NCI-H1105 treated with DMSO at 0.1 percent for 48 hours (cell line): ENCODE measurements around the gene ZNF556.

Experiments
- DNase-seq: peaks from one replicate; lab custom pipeline; 2025; lab: John Stamatoyannopoulos, UW

The ZNF556 gene

DNA sequence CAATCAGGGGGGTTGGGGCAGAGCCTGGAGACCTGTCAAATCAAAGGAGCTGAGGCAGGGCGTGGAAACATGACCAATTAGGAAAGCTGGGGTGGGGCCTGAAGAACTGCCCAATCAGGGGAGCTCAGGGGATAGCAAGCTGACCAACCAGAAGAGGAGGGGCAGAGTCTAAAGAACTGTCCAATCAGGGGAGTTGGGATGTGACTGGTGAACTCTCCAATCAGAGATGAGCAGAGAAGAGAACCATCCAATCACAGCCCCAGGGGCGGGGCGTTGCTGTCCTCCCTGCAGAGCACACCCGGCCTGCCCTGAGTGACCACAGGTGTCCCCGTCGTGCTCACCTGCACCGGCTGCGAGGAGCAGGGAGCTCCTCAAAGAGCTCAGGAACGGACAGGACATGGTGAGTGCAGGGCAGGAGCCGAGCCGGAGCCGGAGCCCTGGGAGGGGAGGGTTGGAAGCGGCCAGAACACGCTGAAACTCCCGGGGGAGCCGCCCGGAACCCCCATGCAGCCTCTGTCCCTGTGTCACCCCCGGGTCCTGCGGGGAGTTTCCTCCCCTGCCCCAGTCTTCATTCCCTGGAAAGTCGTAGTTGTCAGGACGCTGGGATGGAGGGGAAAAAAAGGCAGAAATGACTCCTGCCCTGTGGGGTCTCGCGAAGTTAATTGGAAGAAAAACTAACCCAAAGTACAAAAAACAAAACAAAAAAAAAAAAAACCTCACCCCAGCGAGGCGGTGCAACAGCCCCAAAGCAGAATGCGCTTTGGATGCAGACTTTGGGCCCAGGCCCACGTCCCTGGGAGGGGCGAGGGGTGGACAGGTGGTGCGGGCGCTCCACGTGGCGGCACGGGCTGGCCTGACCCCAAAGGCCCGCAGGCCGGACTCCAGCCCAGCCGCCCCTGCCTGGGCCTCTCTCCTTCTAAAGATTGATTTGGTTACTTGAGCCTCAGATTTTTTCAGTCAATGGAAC is at the start of gene ZNF556:
Gene ZNF556, plus strand, starts transcription at position 311 of the 967 bp plus-strand sequence. Its CDS starts 87 bp downstream, at position 398.
- DNase-seq = no peak

DNA sequence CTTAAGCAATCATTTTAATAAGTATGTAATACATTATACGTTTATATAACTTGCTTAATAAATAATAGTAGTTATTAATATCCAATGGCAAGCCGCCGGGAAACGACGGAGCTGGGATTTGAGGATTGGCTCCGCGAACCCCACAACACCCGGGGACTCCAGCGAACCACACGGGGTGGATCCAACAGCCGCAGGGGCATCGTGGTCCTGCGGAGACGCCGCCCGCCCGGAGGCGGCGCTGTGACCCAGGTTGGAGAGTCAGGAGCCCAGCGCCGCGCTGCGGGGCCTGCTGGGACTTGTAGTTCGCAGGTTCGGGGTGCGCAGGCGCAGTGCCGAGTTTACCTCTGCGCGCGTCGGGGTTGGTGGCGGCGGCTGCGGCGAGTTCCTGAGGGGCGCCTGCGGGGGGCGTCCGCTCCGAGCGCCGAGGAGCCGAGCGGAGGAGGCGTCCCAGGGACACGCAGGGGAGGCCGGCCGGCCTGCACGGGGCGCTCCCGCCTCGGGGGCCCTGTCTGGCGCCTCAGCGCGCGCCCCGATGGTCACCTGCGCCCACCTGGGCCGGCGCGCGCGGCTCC is 47.5 kb upstream of the ZNF556 start, which contains the start of gene ZNF554:
Gene ZNF554, plus strand, starts transcription at position 329 of the 572 bp plus-strand sequence. Its CDS starts 204 bp downstream, at position 533.
- DNase-seq = peak; percentile 94

DNA sequence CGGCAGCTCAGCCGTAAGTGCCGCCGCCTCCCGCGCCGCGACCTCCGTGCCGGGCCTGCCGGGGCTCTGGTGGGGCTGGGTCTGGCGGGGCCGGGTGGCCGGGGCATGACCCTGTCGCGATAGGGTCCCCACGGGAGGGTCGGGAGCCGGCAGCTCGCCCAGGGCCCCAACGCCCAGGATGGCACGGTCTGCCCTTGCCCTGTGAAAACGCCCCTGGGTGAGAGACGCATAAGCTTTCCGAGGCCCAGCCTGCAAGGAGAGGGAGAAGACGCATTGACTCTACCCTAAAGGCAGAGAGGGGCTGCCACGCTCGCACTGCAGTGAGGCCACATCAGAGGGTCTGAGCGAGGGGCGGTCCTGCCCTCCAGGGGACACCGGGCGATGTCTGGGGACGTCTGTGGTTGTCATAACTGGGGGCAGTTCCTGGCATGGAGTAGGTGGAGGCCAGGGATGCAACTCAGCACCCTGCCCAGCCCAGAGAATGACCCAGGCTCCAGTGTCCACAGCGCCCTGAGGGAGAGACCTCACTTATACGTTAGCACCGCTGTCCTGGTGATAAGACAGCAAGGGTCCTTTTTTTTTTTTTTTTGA is 46.9 kb upstream of the ZNF556 start:
- DNase-seq = no peak

DNA sequence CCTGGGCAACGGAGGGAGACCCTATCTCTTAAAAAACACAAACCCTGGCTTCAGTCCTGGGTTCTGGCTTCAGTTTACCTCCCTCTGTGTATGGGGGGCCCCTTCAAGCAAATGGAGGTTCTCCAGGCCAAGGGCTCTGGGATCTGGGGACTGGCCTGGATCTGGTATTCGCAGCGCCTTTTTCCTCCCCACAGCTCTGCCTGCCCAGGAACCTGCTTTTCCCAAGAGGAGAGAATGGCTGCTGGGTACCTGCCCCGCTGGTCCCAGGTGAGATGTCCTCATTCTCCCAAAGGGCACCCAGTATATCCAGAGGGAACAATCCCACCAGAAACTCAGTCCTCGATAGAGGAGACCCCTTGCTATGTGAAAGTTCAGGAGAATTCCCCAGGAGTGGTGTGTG is 44.3 kb upstream of the ZNF556 start:
- no peak for DNase-seq

DNA sequence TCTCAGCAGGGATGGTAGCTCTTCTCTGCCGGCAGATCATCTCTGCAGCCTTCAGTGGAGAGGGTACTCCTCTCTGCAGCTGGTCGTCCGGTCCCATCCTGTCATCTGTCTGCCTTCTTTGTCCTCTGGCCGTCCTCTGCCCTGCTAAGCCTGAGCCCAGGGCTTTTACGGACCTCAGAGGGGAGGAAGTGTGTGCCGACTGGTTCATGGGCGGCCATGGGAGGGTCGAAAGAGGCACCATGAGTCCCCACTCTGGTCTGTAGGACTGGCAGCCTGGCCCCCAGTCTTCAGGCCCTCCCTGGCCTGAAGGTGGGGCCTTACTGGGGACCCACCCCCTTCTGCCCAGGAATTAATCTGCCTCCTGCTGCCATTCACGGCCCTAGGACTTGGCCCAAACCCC is 43.5 kb upstream of the ZNF556 start:
- no peak for DNase-seq

DNA sequence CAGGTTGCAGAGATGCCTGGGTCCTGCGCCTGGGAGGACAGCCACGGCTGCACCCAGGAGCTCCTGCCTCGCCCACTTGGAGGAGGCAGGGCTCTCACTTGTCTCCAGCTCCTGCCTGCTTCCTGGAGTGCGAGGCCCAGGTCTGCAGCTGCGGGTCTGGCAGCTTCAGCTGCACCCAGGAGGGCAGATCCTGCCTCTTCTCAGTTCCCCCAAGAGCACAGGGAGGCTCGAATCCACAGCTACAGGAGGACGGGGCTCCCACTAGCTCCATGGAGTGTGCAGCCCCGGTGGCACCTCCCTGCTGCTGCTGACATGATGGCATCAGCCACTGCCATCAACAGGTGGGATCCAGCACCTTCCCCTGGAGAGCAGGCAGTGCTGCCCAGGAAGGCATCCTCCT is 43.0 kb upstream of the ZNF556 start:
- DNase-seq = no peak

DNA sequence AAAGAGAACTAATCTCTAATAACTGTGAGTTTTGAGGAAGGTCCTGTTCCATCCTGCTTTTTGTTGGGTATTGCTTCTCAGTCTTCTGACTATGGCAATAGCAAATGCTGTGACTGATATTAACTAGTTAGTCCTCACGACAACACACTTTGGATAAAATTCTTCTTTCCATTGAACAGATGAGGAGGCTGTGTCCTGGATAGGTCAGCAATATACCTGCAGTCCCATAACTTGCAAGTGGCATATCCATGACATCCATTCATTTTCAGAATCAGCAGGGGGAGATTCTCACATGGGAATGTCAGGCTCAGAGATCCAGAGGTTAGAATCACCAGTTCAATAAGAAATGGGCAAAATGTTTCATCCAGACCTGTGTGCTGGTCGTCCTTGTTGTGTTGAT is 40.1 kb upstream of the ZNF556 start:
- no peak for DNase-seq

DNA sequence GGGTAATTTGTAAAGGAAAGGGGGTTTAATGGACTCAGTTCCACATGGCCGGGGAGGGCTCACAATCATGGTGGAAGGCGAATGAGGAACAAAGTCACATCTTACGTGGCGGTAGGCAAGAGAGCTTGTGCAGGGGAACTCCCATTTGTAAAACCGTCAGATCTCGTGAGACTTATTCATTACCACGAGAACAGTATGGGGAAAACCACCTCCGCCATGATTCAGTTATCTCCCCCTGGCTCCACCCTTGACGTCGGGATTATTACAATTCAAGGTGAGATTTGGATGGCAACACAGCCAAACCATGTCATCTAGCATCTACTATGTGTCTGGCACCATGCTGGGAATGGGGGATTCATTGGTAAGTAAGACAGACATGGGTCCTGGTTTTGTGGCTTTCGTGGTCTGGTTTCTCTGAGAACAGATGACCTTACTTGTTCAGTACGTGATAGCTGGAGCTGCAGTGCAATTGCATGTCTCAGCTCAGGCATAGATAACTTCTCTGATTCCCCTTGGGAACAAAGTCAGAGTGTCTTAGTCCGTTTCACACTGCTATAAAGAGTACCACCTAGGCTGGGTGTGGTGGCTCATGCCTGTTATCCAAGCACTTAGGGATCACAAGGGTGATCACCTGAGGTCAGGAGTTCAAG is 39.2 kb upstream of the ZNF556 start:
- DNase-seq = no peak

DNA sequence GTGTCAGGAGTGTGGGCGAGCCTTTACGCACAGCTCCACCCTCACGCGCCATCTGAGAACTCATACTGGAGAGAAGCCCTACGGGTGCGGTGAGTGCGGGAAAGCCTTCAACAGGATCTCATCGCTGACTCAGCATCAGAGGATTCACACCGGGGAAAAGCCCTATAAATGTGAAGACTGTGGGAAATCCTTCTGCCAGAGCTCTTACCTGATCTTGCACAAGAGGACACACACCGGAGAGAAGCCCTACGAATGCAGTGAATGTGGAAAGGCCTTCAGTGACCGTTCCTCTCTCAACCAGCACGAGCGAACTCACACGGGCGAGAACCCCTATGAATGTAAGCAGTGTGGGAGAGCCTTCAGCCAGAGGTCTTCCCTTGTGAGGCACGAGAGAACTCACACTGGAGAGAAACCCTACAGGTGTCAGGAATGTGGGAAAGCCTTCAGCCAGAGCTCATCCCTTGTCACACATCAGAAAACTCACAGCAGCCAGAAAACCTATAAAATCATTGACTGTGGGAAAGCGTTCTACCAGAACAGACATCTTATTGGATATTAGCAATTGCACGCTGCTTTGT is 32.8 kb upstream of the ZNF556 start:
- DNase-seq = no peak

DNA sequence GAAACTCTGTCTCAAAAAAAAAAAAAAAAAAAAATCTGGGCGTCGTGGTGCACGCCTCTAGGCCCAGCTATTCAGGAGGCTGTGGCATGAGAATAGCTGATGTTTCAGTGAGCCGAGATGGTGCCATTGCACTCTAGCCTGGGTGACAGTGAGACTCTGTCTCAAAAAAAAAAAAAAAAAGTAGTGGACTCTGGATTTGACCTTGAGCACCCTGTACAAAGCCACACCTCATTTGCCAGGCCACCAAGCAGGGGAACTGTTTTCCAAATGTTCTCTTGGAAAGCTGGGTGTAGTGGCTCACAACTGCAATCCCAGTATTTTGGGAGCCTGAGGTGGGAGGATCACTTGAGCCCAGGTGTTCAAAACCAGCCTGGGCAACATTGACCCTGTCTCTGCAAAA is 29.7 kb upstream of the ZNF556 start:
- DNase-seq = no peak

DNA sequence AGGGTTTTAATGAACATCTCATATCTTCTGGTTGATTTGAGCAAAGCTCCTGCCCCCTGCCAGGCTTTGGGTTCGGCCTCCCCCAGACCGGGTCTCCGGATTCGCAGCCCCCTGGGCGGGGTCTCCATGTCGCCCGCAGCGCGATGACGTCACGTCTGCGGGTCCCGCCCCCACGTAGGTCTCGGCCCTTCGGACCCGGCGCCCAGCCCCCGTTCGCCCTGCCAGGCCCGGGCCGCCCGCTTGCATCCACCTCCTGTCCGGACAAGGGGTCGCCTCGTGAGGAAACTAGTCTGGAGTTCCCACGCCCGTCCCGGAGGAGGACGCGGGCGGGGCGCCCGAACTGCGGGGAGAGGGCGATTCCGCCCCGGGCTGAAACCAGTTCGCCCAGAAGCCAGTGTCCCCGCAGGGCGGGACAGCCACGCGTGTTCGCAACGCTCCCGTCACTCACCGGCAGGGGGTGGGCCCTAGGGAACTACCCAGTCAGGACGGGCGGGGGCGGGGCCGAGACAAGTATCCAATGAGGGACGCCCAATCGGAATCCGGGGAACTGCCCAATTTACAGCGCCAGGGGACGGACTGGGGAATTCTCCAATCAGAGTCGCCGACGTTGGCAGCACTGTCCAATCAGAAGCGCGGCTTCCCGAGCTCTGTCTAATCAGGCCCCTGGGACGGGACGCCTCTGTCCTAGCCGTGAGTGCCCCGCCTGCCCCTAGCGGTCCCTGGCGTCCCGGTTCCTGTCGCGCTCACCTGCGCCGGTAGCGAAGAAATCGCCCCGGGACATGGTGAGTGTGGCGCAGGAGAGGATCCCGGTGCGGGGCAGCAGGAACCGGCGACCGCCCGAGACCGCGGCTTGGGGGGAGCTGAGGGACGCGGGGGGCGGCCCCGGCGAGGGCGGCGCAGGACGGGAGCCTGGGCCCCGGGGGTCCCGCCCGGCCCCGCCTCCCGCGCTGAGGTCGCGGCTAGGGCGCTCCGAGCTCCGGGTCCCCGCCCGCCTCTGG is 26.0 kb upstream of the ZNF556 start, which contains the start of gene ZNF555:
Gene ZNF555, plus strand, starts transcription at position 682 of the 998 bp plus-strand sequence. Its CDS starts 98 bp downstream, at position 780.
- peak; percentile 86 for DNase-seq

DNA sequence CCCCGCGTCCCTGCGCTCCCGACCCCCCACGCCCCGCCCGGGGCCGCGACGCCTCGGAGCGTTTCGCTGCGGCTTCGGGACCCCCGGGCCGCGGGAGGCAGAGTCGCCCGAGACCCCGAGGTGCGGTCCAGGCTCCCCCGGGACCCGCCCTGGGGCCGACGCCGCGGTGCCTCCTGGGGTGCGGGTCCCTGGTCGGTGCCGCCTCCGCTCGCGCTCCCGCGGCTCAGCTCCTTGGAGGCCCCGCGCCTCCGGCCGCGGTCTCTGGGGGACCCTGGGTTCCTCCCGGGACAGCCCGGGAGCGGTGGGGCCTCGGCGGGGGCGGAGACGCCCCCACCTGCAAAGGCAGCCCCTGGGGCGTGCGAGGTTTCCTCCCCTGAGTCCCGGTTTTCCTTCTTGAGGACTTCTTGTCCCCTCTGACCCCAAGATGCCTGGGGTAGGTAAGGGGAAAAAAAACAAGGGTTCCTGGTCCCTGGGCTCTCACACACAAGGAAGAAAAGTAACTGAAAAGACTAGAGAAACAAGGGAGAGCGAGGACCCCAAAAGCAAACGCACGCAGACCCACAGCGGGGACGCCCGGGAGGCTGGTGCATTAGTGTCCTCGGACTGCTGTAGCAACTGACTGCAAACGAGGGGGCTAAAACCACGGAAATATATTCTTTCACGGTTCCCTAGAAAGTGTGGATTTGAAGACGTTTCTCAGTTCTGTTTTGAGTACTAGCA is 25.1 kb upstream of the ZNF556 start:
- no peak for DNase-seq

DNA sequence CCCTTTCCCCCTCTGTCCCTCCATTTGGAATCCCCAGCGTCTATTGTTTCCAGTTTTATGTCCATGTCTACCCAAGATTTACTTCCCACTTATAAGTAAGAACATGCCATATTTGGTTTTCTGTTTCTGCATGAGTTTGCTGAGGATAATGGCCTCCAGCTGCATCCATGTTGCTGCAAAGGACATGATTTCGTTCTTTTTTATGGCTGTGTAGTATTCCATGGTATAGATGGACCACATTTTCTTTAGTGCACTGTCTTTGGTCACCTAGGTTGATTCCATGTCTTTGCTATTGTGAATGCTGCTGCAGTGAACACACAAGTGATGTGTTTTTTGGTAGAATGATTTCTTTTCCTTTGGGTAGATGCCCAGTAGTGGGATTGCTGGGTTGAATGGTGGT is 22.0 kb upstream of the ZNF556 start:
- DNase-seq = no peak

DNA sequence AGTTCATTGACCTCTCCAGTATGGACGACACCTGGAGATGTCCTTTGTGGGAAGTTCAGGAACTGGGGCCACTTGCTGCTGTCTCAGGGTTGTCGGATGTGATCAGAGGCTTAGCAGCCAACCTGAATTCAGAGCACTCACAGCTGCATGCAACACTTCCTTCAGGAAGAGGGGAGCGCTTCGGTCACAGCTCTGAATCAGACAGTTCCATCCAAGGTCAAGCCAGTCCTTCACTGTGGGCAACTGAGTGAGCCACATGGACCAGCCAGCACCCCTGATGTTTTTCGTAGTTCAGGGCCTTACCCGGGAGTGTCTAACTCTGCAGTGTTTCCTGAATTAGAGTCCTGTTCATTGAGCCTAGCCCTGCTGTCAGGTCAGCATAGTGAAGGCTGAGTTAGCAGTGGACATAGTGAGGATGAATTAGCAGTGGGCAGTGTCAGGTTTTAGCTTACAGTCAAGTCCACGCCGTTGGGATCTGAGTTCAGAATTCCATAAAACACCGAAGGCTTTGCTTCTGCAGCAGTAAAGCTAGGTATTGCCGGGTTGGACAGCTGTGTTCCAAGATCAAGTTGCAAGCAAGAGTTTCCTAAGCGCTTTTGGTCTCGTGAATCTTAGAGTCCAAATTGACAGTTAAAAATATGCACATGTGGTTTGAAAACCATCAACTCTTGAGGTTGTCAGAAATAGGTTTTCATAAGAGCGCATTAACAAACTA is 20.8 kb upstream of the ZNF556 start:
- no peak for DNase-seq

DNA sequence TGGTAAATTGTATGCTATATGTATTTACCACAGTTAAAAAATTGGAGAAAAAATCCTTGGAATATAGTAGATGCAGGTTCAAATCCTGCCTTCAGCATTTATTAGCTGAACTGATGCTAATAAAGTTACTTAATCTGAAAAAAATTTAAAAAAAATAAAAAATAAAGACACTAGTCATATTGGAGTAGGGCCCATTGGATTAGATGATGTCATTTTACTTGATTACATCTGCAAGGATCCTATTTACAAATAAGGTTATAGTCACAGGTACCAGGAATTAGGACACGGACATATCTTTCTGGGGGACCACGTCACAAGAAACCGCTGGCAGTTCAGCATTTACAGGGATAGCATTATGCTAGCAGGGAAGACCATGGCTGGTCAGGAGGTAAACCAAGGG is 19.6 kb upstream of the ZNF556 start:
- DNase-seq = no peak

DNA sequence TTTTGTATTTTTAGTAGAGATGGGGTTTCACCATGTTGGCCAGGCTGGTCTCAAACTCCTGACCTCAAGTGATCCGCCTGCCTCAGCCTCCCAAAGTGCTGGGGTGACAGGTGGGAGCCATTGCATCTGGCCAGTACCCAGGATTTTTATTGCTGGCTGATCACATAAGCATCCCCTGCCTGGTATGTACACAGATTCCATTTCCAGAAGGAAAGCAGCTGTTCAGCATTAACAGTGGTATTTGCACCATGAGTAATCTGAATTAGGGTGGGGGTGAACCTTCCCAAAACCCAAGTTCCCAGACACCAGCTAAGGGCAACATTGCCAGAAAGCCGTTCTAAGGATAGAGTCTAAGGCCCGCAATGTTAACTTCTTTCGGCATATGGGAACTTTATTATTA is 18.5 kb upstream of the ZNF556 start:
- DNase-seq = no peak

DNA sequence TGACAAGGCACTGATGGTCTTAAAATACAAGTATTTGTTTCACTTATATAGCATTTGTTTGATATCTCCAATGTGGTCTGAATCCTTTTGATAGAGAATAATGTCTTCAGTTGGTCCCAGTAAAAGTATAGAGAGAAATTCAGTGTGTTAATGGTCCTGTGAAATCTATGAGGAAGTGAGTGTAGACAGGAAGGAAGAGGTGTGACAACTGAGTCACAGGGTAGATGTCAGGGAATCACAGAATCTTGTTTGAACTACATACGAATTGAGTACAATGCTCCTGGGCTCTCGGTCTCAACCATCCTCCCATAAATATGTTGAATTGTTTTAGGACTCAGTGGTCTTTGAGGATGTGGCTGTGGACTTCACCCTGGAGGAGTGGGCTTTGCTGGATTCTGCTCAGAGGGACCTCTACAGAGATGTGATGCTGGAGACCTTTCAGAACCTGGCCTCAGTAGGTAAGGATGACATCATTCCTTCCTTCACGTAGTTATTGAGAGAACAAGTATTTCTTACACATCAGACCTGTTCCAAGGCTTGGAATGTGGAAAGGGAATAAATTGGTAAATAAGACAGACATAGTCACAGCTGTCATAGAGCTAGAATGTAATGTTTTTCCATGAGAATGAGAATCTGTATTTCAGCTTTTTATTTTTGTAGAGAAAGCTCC is 16.7 kb upstream of the ZNF556 start:
- no peak for DNase-seq

DNA sequence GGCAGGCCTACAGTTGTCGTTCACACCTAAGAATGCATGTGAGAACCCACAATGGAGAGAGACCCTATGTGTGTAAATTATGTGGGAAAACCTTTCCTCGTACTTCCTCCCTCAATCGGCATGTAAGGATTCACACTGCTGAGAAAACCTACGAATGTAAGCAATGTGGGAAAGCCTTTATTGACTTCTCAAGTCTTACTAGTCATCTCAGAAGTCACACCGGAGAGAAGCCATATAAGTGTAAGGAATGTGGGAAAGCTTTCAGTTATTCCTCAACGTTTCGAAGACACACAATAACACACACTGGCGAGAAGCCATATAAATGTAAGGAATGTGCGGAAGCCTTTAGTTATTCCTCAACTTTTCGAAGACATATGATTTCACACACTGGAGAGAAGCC is 14.5 kb upstream of the ZNF556 start:
- DNase-seq = no peak
